SK-N-MC (cell line): ENCODE data around the gene CLDND2.

Experiments
- EZH2 ChIP-seq: fragments of 200-600 bp; sonication (generic); IDR thresholded peaks from one replicate; pipeline ENCODE4 v1.6.1; 2017; ENCODE audit warnings: antibody characterized with exemption
- FOXP2 ChIP-seq: optimal IDR thresholded peaks from 2 replicates; pipeline ENCODE3; 2011; ENCODE audit warnings: mild to moderate bottlenecking, moderate library complexity; ENCODE audit not compliant: insufficient read depth; ENCODE audit errors: extremely low read length, control extremely low read depth
- POLR2AphosphoS5 ChIP-seq: IDR thresholded peaks from 2 replicates; pipeline ENCODE4 v1.6.1; 2012; ENCODE audit warnings: mild to moderate bottlenecking, low read depth, low read length, borderline replicate concordance

GRCh38 chr19:51317376-51317775 is 51.4 kb downstream of the CLDND2 start:
- TF ChIP-seq POLR2AphosphoS5 (no peak), EZH2 (no peak), FOXP2 (no peak)
